ENCODE data around the gene WSB2.

- TF ChIP-seq CTCF (IDR thresholded peaks at IDR 0.05) (peak in 1 of 6 experiments; percentile 15), POLR2A (IDR thresholded peaks at IDR 0.05) (no peak)
Observed at GRCh38 chr12:118050972-118051910, 9.7 kb downstream of the WSB2 start.
